PFSK-1 (cell line): ENCODE data around the gene PROSER2.

Source experiments
- FOXP2 ChIP-seq: optimal IDR thresholded peaks from 2 replicates; pipeline ENCODE3; 2011; ENCODE audit warnings: borderline replicate concordance, control low read depth, inconsistent platforms; ENCODE audit not compliant: insufficient read depth; ENCODE audit errors: extremely low read length, extremely low read depth
- POLR2AphosphoS5 ChIP-seq: IDR thresholded peaks from 2 replicates; pipeline ENCODE4 v1.6.1; 2012; ENCODE audit warnings: low read depth, mild to moderate bottlenecking, control low read depth, low read length, moderate library complexity
- SIN3A ChIP-seq: IDR thresholded peaks from 2 replicates; pipeline ENCODE4 v1.6.1; 2012; ENCODE audit warnings: mild to moderate bottlenecking, low read length, moderate library complexity, borderline replicate concordance; ENCODE audit not compliant: insufficient read depth
- TAF1 ChIP-seq: IDR thresholded peaks from 2 replicates; pipeline ENCODE4 v1.6.1; 2012; ENCODE audit warnings: low read length, control low read depth, borderline replicate concordance; ENCODE audit not compliant: insufficient read depth

- TF ChIP-seq SIN3A: no peak
- TF ChIP-seq POLR2AphosphoS5: no peak
- no peak for TF ChIP-seq TAF1
- no peak for TF ChIP-seq FOXP2
These were observed 83.6 kb downstream of the PROSER2 start for GRCh38 chr10:11906714-11907113.
